HUES6 (cell line): Measurements from ENCODE around the gene AMBP.

Experiments
- H3K27ac ChIP-seq: 2 replicates; pipeline ENCODE4 v1.7.0; 2013; ENCODE audit warnings: low read depth, mild to moderate bottlenecking, low read length, inconsistent platforms
- H3K27me3 ChIP-seq: 2 replicates; pipeline ENCODE4 v1.6.1; 2013; ENCODE audit warnings: low read length; ENCODE audit not compliant: control insufficient read depth, insufficient read depth
- H3K36me3 ChIP-seq: 2 replicates; pipeline ENCODE4 v1.6.1; 2013; ENCODE audit warnings: low read length; ENCODE audit not compliant: control insufficient read depth, insufficient read depth
- H3K4me1 ChIP-seq: 2 replicates; pipeline ENCODE4 v1.6.1; 2013; ENCODE audit warnings: low read length; ENCODE audit not compliant: control insufficient read depth, insufficient read depth
- H3K4me3 ChIP-seq: 2 replicates; pipeline ENCODE4 v1.5.1; 2013; ENCODE audit warnings: low read depth, low read length
- H3K9ac ChIP-seq: one replicate; pipeline ENCODE4 v1.6.1; 2013; ENCODE audit warnings: mild to moderate bottlenecking, low read length
- H3K9me3 ChIP-seq: 2 replicates; pipeline ENCODE4 v1.6.1; 2013; ENCODE audit warnings: low read depth, low read length; ENCODE audit not compliant: control insufficient read depth, insufficient read depth

The AMBP gene

GRCh38 chr9:114098021-114098935, 20.2 kb upstream of the AMBP start:
- Histone ChIP-seq H3K9ac (peak overlapping the region; percentile 31), H3K4me3 (peak overlapping the region; percentile 62)

GRCh38 chr9:114097613-114098020, 19.5 kb upstream of the AMBP start:
- Histone ChIP-seq H3K36me3 (no peaks in the 10 kb centered on the region; the same call in 1 of the 2 replicates), H3K4me1 (peaks cover 5% of the 10 kb centered on the region; the same call in 1 of the 2 replicates), H3K9me3 (peaks cover 6% of the 10 kb centered on the region; the same call in 1 of the 2 replicates), H3K27me3 (peaks cover 40% of the 10 kb centered on the region), H3K27ac (no peak overlapping the region), H3K9ac (no peak overlapping the region), H3K4me3 (peak overlapping the region; percentile 62)

More at GRCh38 chr9:114098021-114098935, 20.2 kb upstream of the AMBP start:
- H3K4me1 ChIP-seq, result peaks cover 5% of the 10 kb centered on the region; the same call in 1 of the 2 replicates
- H3K36me3 ChIP-seq, result no peaks in the 10 kb centered on the region
- H3K9me3 ChIP-seq, result peaks cover 6% of the 10 kb centered on the region; the same call in 1 of the 2 replicates
- no peak overlapping the region for H3K27ac ChIP-seq
- peaks cover 40% of the 10 kb centered on the region for H3K27me3 ChIP-seq

GRCh38 chr9:114096866-114097612, 18.9 kb upstream of the AMBP start:
- H3K36me3 ChIP-seq, result no peaks in the 10 kb centered on the region; the same call in 1 of the 2 replicates
- H3K4me3 ChIP-seq, result peak overlapping the region; percentile 62
- H3K27me3 ChIP-seq, result peaks cover 40% of the 10 kb centered on the region
- H3K27ac ChIP-seq, result no peak overlapping the region
- H3K4me1 ChIP-seq, result peaks cover 5% of the 10 kb centered on the region; the same call in 1 of the 2 replicates
- H3K9me3 ChIP-seq, result peaks cover 4% of the 10 kb centered on the region; the same call in 1 of the 2 replicates
- H3K9ac ChIP-seq, result no peak overlapping the region

GRCh38 chr9:114096041-114096511, 18.0 kb upstream of the AMBP start:
- peaks cover 5% of the 10 kb centered on the region; the same call in 1 of the 2 replicates for H3K4me1 ChIP-seq
- no peak overlapping the region for H3K4me3 ChIP-seq
- H3K9ac ChIP-seq, result no peak overlapping the region
- no peaks in the 10 kb centered on the region for H3K9me3 ChIP-seq
- no peak overlapping the region for H3K27ac ChIP-seq
- H3K36me3 ChIP-seq, result no peaks in the 10 kb centered on the region; the same call in 1 of the 2 replicates
- peaks cover 40% of the 10 kb centered on the region for H3K27me3 ChIP-seq

GRCh38 chr9:114094971-114095370, 16.9 kb upstream of the AMBP start:
- no peak overlapping the region for H3K27ac ChIP-seq
- H3K4me3 ChIP-seq, result no peak overlapping the region
- no peak overlapping the region for H3K9ac ChIP-seq
- H3K9me3 ChIP-seq, result no peaks in the 10 kb centered on the region
- peaks cover 35% of the 10 kb centered on the region for H3K27me3 ChIP-seq
- no peaks in the 10 kb centered on the region; the same call in 1 of the 2 replicates for H3K36me3 ChIP-seq
- peaks cover 5% of the 10 kb centered on the region; the same call in 1 of the 2 replicates for H3K4me1 ChIP-seq

- Histone ChIP-seq H3K36me3 (no peaks in the 10 kb centered on the region; the same call in 1 of the 2 replicates), H3K27ac (no peak overlapping the region), H3K4me3 (no peak overlapping the region), H3K9ac (no peak overlapping the region), H3K4me1 (no peaks in the 10 kb centered on the region), H3K27me3 (peaks cover 24% of the 10 kb centered on the region), H3K9me3 (no peaks in the 10 kb centered on the region)
Measured at GRCh38 chr9:114093761-114094505, 15.8 kb upstream of the AMBP start.

- Histone ChIP-seq H3K4me1 (no peaks in the 10 kb centered on the region), H3K9ac (no peak overlapping the region), H3K9me3 (no peaks in the 10 kb centered on the region), H3K36me3 (no peaks in the 10 kb centered on the region; the same call in 1 of the 2 replicates), H3K27me3 (peaks cover 20% of the 10 kb centered on the region), H3K4me3 (no peak overlapping the region), H3K27ac (no peak overlapping the region)
Measured at GRCh38 chr9:114093031-114093471, 15.0 kb upstream of the AMBP start.

GRCh38 chr9:114092336-114092735, 14.2 kb upstream of the AMBP start:
- Histone ChIP-seq H3K27ac (no peak overlapping the region), H3K4me3 (no peak overlapping the region), H3K9ac (no peak overlapping the region), H3K4me1 (no peaks in the 10 kb centered on the region), H3K9me3 (no peaks in the 10 kb centered on the region), H3K36me3 (no peaks in the 10 kb centered on the region; the same call in 1 of the 2 replicates), H3K27me3 (peaks cover 13% of the 10 kb centered on the region)

- Histone ChIP-seq H3K36me3 (no peaks in the 10 kb centered on the region; the same call in 1 of the 2 replicates), H3K4me1 (no peaks in the 10 kb centered on the region)
Measured at GRCh38 chr9:114091711-114092110, 13.6 kb upstream of the AMBP start.

GRCh38 chr9:114090798-114091197, 12.7 kb upstream of the AMBP start:
- H3K4me1 ChIP-seq, result no peaks in the 10 kb centered on the region
- no peaks in the 10 kb centered on the region for H3K9me3 ChIP-seq
- H3K9ac ChIP-seq, result no peak overlapping the region
- no peak overlapping the region for H3K27ac ChIP-seq
- no peaks in the 10 kb centered on the region for H3K27me3 ChIP-seq
- no peaks in the 10 kb centered on the region; the same call in 1 of the 2 replicates for H3K36me3 ChIP-seq
- no peak overlapping the region for H3K4me3 ChIP-seq

More at GRCh38 chr9:114091711-114092110, 13.6 kb upstream of the AMBP start:
- Histone ChIP-seq H3K27me3 (peaks cover 6% of the 10 kb centered on the region), H3K9ac (no peak overlapping the region), H3K4me3 (no peak overlapping the region), H3K9me3 (no peaks in the 10 kb centered on the region), H3K27ac (no peak overlapping the region)
